GM23338 (cell line): ENCODE results near the gene ZNF780B. TPM values are rescaled to one million over a fixed set of nuclear protein-coding genes. Genes with fewer than 3 reads are reported as not detected.

Experiments used
- ATAC-seq: fragments of 200-7000 bp; cut with Tn5 transposase; 3 replicates; pipeline ENCODE4 v1.9.1; 2020
- DNase-seq: peaks from one replicate; pipeline ENCODE4 v3.0.0-alpha.2; 2015; ENCODE audit warnings: low spot score
- H2AFZ ChIP-seq: fragments of 200-600 bp; sonication (generic); 2 replicates; pipeline ENCODE4 v1.8.0; 2016; ENCODE audit warnings: antibody characterized with exemption, mild to moderate bottlenecking, moderate library complexity
- H3F3A ChIP-seq: fragments of 200-600 bp; sonication (generic); replicated peaks from 2 replicates; pipeline ENCODE4 v1.8.0; 2017; ENCODE audit warnings: antibody characterized with exemption, mixed run types, low read depth
- H3K27ac ChIP-seq: fragments of 200-600 bp; sonication (generic); 2 replicates; pipeline ENCODE4 v1.6.1; 2016; ENCODE audit warnings: low read depth
- H3K27me3 ChIP-seq: fragments of 200-600 bp; sonication (generic); 2 replicates; pipeline ENCODE4 v1.8.0; 2016; ENCODE audit warnings: mild to moderate bottlenecking, mixed run types, moderate library complexity; ENCODE audit not compliant: insufficient read depth
- H3K36me3 ChIP-seq: fragments of 200-600 bp; sonication (generic); 2 replicates; pipeline ENCODE4 v1.8.0; 2016; ENCODE audit warnings: mild to moderate bottlenecking; ENCODE audit not compliant: insufficient read depth
- H3K4me1 ChIP-seq: fragments of 200-600 bp; sonication (generic); 2 replicates; pipeline ENCODE4 v1.8.0; 2016; ENCODE audit warnings: mild to moderate bottlenecking, moderate library complexity; ENCODE audit not compliant: insufficient read depth
- H3K4me2 ChIP-seq: fragments of 200-600 bp; sonication (generic); 2 replicates; pipeline ENCODE4 v1.7.1; 2017; ENCODE audit warnings: mixed run types
- H3K4me3 ChIP-seq: fragments of 200-600 bp; sonication (generic); 2 replicates; pipeline ENCODE4 v1.6.1; 2016; ENCODE audit warnings: mixed run types
- H3K79me2 ChIP-seq: fragments of 200-600 bp; sonication (generic); replicated peaks from 2 replicates; pipeline ENCODE4 v1.8.0; 2017; ENCODE audit warnings: mild to moderate bottlenecking; ENCODE audit not compliant: insufficient read depth
- H3K9me2 ChIP-seq: fragments of 200-600 bp; sonication (generic); 2 replicates; pipeline ENCODE4 v1.8.0; 2017; ENCODE audit not compliant: insufficient read depth
- H4K20me1 ChIP-seq: fragments of 200-600 bp; sonication (generic); replicated peaks from 2 replicates; pipeline ENCODE4 v1.8.0; 2017; ENCODE audit warnings: mild to moderate bottlenecking; ENCODE audit not compliant: insufficient read depth
- H3K27ac Mint-ChIP-seq: 2 replicates; pipeline ENCODE4 v1.8.0; 2020; ENCODE audit warnings: inconsistent platforms, mild to moderate bottlenecking, moderate library complexity, mixed read lengths
- H3K27me3 Mint-ChIP-seq: 3 replicates; pipeline ENCODE4 v1.8.0; 2022; ENCODE audit warnings: low read depth, mild to moderate bottlenecking, moderate library complexity, mixed read lengths, inconsistent platforms; ENCODE audit not compliant: insufficient read depth, poor library complexity
- H3K36me3 Mint-ChIP-seq: 3 replicates; pipeline ENCODE4 v1.8.0; 2021; ENCODE audit warnings: low read depth, mild to moderate bottlenecking, inconsistent platforms, moderate library complexity, mixed read lengths
- H3K4me1 Mint-ChIP-seq: 3 replicates; pipeline ENCODE4 v1.8.0; 2020; ENCODE audit warnings: mild to moderate bottlenecking, inconsistent platforms, mixed read lengths
- H3K4me3 Mint-ChIP-seq: 3 replicates; pipeline ENCODE4 v1.8.0; 2021; ENCODE audit warnings: moderate library complexity, mild to moderate bottlenecking, inconsistent platforms, mixed read lengths
- H3K9me3 Mint-ChIP-seq: 3 replicates; pipeline ENCODE4 v1.8.0; 2020; ENCODE audit warnings: moderate library complexity, mild to moderate bottlenecking, inconsistent platforms, mixed read lengths
- NANOG ChIP-seq: IDR thresholded peaks from 2 replicates; pipeline ENCODE4 v1.6.1; 2016; ENCODE audit warnings: antibody characterized with exemption, borderline replicate concordance
- ZNF331 ChIP-seq: fragments of 250-450 bp; sonication (Bioruptor Pico); IDR thresholded peaks from 2 replicates; pipeline ENCODE4 v1.5.0; 2020; ENCODE audit warnings: low read depth, mild to moderate bottlenecking, moderate library complexity
- polyA plus RNA-seq: library from polyadenylated mRNA; unstranded; fragments of >200 nt; fragmentation: Nextera tagmentation; extraction: Ambion mirVana; gene quantifications from 2 replicates; pipeline ENCODE4 v1.2.1, GENCODE V29; 2016
- total RNA-seq: library from RNA; depleted of rRNA; stranded (reverse); fragments of >200 nt; shearing (Covaris generic); gene quantifications from 2 replicates; pipeline ENCODE4 v1.2.3, GENCODE V29; 2014
- TF ChIP-seq, protein P1 (sequence below): fragments of 250-450 bp; sonication (Bioruptor Pico); IDR thresholded peaks from 2 replicates; pipeline ENCODE4 v1.5.0; 2020; ENCODE audit warnings: mild to moderate bottlenecking, moderate library complexity
- TF ChIP-seq, protein P2 (sequence below): IDR thresholded peaks from 2 replicates; pipeline ENCODE4 v1.6.1; 2016; ENCODE audit warnings: antibody characterized with exemption
- TF ChIP-seq, protein P3 (sequence below): IDR thresholded peaks from one replicate; pipeline ENCODE4 v1.6.1; 2018; ENCODE audit warnings: antibody characterized with exemption; ENCODE audit not compliant: unreplicated experiment

Gene ZNF780B
- total and polyA plus RNA-seq, 2 experiments from 2014 or later: 4.9 to 11.0 TPM

DNA sequence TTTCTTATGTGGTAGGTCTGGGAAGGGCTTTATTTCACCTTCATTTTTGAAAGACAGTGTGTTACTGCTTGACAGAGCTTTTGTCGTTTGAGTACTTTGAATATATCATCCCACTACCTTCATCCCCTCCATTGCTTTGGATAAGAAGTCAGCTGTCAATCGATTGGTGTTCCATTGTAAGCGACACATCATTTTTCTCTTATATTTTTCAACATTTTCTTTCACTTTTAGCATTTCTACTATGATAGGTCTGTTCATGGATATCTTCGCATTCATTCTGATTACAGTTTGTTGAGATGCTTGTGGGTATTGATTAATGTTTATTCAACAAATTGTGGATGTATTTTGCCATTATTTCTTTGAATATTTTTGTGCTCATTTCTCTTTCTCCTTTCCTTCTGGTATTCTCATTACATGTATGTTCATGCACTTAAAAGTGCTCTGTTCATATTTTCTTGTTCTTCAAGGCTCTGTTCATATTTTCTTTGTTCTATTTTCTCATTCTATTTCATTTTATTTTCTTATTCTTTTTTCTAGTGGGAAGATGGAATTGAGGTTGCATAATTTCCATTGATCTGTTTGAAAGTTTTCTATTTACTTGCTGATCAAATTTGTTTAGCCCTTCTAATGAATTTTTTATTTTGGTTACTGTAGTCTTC lies 30.0 kb downstream of the ZNF780B start (continued):
- TF ChIP-seq, protein P1, sequence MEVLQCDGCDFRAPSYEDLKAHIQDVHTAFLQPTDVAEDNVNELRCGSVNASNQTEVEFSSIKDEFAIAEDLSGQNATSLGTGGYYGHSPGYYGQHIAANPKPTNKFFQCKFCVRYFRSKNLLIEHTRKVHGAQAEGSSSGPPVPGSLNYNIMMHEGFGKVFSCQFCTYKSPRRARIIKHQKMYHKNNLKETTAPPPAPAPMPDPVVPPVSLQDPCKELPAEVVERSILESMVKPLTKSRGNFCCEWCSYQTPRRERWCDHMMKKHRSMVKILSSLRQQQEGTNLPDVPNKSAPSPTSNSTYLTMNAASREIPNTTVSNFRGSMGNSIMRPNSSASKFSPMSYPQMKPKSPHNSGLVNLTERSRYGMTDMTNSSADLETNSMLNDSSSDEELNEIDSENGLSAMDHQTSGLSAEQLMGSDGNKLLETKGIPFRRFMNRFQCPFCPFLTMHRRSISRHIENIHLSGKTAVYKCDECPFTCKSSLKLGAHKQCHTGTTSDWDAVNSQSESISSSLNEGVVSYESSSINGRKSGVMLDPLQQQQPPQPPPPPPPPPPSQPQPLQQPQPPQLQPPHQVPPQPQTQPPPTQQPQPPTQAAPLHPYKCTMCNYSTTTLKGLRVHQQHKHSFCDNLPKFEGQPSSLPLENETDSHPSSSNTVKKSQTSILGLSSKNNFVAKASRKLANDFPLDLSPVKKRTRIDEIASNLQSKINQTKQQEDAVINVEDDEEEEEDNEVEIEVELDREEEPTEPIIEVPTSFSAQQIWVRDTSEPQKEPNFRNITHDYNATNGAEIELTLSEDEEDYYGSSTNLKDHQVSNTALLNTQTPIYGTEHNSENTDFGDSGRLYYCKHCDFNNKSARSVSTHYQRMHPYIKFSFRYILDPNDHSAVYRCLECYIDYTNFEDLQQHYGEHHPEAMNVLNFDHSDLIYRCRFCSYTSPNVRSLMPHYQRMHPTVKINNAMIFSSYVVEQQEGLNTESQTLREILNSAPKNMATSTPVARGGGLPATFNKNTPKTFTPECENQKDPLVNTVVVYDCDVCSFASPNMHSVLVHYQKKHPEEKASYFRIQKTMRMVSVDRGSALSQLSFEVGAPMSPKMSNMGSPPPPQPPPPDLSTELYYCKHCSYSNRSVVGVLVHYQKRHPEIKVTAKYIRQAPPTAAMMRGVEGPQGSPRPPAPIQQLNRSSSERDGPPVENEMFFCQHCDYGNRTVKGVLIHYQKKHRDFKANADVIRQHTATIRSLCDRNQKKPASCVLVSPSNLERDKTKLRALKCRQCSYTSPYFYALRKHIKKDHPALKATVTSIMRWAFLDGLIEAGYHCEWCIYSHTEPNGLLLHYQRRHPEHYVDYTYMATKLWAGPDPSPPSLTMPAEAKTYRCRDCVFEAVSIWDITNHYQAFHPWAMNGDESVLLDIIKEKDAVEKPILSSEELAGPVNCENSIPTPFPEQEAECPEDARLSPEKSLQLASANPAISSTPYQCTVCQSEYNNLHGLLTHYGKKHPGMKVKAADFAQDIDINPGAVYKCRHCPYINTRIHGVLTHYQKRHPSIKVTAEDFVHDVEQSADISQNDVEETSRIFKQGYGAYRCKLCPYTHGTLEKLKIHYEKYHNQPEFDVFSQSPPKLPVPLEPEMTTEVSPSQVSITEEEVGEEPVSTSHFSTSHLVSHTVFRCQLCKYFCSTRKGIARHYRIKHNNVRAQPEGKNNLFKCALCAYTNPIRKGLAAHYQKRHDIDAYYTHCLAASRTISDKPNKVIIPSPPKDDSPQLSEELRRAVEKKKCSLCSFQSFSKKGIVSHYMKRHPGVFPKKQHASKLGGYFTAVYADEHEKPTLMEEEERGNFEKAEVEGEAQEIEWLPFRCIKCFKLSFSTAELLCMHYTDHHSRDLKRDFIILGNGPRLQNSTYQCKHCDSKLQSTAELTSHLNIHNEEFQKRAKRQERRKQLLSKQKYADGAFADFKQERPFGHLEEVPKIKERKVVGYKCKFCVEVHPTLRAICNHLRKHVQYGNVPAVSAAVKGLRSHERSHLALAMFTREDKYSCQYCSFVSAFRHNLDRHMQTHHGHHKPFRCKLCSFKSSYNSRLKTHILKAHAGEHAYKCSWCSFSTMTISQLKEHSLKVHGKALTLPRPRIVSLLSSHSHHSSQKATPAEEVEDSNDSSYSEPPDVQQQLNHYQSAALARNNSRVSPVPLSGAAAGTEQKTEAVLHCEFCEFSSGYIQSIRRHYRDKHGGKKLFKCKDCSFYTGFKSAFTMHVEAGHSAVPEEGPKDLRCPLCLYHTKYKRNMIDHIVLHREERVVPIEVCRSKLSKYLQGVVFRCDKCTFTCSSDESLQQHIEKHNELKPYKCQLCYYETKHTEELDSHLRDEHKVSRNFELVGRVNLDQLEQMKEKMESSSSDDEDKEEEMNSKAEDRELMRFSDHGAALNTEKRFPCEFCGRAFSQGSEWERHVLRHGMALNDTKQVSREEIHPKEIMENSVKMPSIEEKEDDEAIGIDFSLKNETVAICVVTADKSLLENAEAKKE (CRISPR knock-in tag): no peak

DNA sequence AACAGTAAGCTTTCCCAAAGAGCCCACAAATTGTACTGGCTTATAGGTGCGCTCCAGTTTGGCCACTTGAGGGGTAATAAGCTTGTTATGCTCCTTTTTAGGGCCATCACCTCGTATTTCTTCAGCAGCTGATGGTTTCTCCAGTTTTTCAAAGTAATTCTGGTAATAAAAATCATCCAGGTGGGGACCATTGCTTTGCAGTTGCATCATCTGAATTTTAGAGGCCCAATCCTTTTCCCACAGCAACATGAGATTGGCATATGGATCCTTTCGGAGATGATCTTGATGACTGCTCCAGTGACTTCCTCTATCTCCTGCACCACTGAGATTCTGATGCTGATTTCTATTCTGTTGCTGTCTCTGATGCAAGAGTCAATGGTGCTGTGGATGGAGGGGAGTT lies 32.1 kb downstream of the ZNF780B start:
- Mint-ChIP-seq H3K4me1 (no peaks in the 10 kb centered on the region), H3K27ac (no peak overlapping the region), H3K4me3 (no peak overlapping the region), H3K27me3 (peaks cover 4% of the 10 kb centered on the region), H3K9me3 (peaks cover 94% of the 10 kb centered on the region), H3K36me3 (peaks cover 54% of the 10 kb centered on the region)
- H2AFZ ChIP-seq: no peak overlapping the region
- H3K79me2 ChIP-seq: no peaks in the 10 kb centered on the region
- H3K4me2 ChIP-seq: no peak overlapping the region
- peaks cover 5% of the 10 kb centered on the region for H3K36me3 ChIP-seq
- DNase-seq (no peak), ATAC-seq (no peak)
- H3K4me1 ChIP-seq: no peaks in the 10 kb centered on the region
- no peak overlapping the region for H3K4me3 ChIP-seq
- H4K20me1 ChIP-seq: no peaks in the 10 kb centered on the region
- no peaks in the 10 kb centered on the region for H3K9me2 ChIP-seq
- H3K27ac ChIP-seq: no peak overlapping the region
- H3F3A ChIP-seq: no peaks in the 10 kb centered on the region
- no peaks in the 10 kb centered on the region for H3K27me3 ChIP-seq
- TF ChIP-seq, protein P2, sequence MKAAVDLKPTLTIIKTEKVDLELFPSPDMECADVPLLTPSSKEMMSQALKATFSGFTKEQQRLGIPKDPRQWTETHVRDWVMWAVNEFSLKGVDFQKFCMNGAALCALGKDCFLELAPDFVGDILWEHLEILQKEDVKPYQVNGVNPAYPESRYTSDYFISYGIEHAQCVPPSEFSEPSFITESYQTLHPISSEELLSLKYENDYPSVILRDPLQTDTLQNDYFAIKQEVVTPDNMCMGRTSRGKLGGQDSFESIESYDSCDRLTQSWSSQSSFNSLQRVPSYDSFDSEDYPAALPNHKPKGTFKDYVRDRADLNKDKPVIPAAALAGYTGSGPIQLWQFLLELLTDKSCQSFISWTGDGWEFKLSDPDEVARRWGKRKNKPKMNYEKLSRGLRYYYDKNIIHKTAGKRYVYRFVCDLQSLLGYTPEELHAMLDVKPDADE: no peak
- TF ChIP-seq NANOG (no peak), ZNF331 (CRISPR knock-in tag) (no peak)
- TF ChIP-seq, protein P3, sequence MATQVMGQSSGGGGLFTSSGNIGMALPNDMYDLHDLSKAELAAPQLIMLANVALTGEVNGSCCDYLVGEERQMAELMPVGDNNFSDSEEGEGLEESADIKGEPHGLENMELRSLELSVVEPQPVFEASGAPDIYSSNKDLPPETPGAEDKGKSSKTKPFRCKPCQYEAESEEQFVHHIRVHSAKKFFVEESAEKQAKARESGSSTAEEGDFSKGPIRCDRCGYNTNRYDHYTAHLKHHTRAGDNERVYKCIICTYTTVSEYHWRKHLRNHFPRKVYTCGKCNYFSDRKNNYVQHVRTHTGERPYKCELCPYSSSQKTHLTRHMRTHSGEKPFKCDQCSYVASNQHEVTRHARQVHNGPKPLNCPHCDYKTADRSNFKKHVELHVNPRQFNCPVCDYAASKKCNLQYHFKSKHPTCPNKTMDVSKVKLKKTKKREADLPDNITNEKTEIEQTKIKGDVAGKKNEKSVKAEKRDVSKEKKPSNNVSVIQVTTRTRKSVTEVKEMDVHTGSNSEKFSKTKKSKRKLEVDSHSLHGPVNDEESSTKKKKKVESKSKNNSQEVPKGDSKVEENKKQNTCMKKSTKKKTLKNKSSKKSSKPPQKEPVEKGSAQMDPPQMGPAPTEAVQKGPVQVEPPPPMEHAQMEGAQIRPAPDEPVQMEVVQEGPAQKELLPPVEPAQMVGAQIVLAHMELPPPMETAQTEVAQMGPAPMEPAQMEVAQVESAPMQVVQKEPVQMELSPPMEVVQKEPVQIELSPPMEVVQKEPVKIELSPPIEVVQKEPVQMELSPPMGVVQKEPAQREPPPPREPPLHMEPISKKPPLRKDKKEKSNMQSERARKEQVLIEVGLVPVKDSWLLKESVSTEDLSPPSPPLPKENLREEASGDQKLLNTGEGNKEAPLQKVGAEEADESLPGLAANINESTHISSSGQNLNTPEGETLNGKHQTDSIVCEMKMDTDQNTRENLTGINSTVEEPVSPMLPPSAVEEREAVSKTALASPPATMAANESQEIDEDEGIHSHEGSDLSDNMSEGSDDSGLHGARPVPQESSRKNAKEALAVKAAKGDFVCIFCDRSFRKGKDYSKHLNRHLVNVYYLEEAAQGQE: no peak
